Measurements from ENCODE around the gene CNOT10.
"Not testable (repeated sequence)": the region's sequence is repeated elsewhere in the genome, so short reads cannot be mapped to it uniquely, and the experiment has no call there.

Gene CNOT10

GRCh38 chr3:32669226-32669625 is 15.8 kb upstream of the CNOT10 start:
- in situ Hi-C loops (cut with MboI; ENCODE audit: low sequenced_read_pairs) = loop anchor here (10.0 kb wide), 1 partner anchor 494 kb away; no protein-coding TSS in a partner anchor
- H3K36me3 ChIP-seq (replicated peaks); H3K9me3 ChIP-seq; H3K27me3 ChIP-seq (ENCODE audit: low read depth); H3K4me3 ChIP-seq; DNase-seq (ENCODE audit: low spot score in 2 of 2); H3K4me1 ChIP-seq: not testable (repeated sequence)

- H3K27me3 ChIP-seq (ENCODE audit: low read depth); DNase-seq (ENCODE audit: low spot score in 2 of 2); in situ Hi-C loops (cut with MboI; ENCODE audit: low sequenced_read_pairs); H3K4me1 ChIP-seq; H3K36me3 ChIP-seq (replicated peaks); H3K9me3 ChIP-seq; H3K4me3 ChIP-seq: not testable (repeated sequence)
Observed at GRCh38 chr3:32673730-32674129, 11.3 kb upstream of the CNOT10 start.

- no peak overlapping the region for H3K4me3 ChIP-seq
- H3K4me1 ChIP-seq = no peaks in the 10 kb centered on the region
- H3K9me3 ChIP-seq = no peaks in the 10 kb centered on the region
- no peak for DNase-seq (ENCODE audit: low spot score in 2 of 2)
- H3K27me3 ChIP-seq (ENCODE audit: low read depth) = no peaks in the 10 kb centered on the region
- H3K36me3 ChIP-seq (replicated peaks) = no peaks in the 10 kb centered on the region
- in situ Hi-C loops (cut with MboI; ENCODE audit: low sequenced_read_pairs) = no loop called here
Observed at GRCh38 chr3:32675164-32675563, 9.8 kb upstream of the CNOT10 start.

- no peak for DNase-seq (ENCODE audit: low spot score in 2 of 2)
- H3K9me3 ChIP-seq = no peaks in the 10 kb centered on the region
- in situ Hi-C loops (cut with MboI; ENCODE audit: low sequenced_read_pairs) = no loop called here
- H3K36me3 ChIP-seq (replicated peaks) = no peaks in the 10 kb centered on the region
- H3K27me3 ChIP-seq (ENCODE audit: low read depth) = no peaks in the 10 kb centered on the region
- no peaks in the 10 kb centered on the region for H3K4me1 ChIP-seq
- no peak overlapping the region for H3K4me3 ChIP-seq
Observed at GRCh38 chr3:32675650-32676049, 9.3 kb upstream of the CNOT10 start.

GRCh38 chr3:32681811-32682210 is 3.2 kb upstream of the CNOT10 start:
- in situ Hi-C loops (cut with MboI; ENCODE audit: low sequenced_read_pairs) = no loop called here
- H3K36me3 ChIP-seq (replicated peaks) = peaks cover 3% of the 10 kb centered on the region; the same call in 1 of the 2 replicates
- peaks cover 14% of the 10 kb centered on the region for H3K4me1 ChIP-seq
- no peaks in the 10 kb centered on the region for H3K27me3 ChIP-seq (ENCODE audit: low read depth)
- H3K4me3 ChIP-seq = no peak overlapping the region
- DNase-seq (ENCODE audit: low spot score in 2 of 2) = no peak
- no peaks in the 10 kb centered on the region for H3K9me3 ChIP-seq

GRCh38 chr3:32684029-32684799 is 774 bp upstream of the CNOT10 start:
- no peak for DNase-seq (ENCODE audit: low spot score in 2 of 2)

GRCh38 chr3:32685543-32686185 is 676 bp downstream of the CNOT10 start:
- in situ Hi-C loops (cut with MboI; ENCODE audit: low sequenced_read_pairs) = no loop called here
- DNase-seq (ENCODE audit: low spot score in 2 of 2) = no peak
- peaks cover 7% of the 10 kb centered on the region; the same call in 1 of the 2 replicates for H3K36me3 ChIP-seq (replicated peaks)
- H3K4me3 ChIP-seq = peak overlapping the region; percentile 87
- no peaks in the 10 kb centered on the region for H3K27me3 ChIP-seq (ENCODE audit: low read depth)
- H3K9me3 ChIP-seq = no peaks in the 10 kb centered on the region
- H3K4me1 ChIP-seq = peaks cover 18% of the 10 kb centered on the region

More at GRCh38 chr3:32684029-32684799, 774 bp upstream of the CNOT10 start:
- Histone ChIP-seq H3K4me3 (peak overlapping the region; percentile 87), H3K9me3 (no peaks in the 10 kb centered on the region), H3K4me1 (peaks cover 18% of the 10 kb centered on the region), H3K36me3 (replicated peaks) (peaks cover 3% of the 10 kb centered on the region; the same call in 1 of the 2 replicates), H3K27me3 (ENCODE audit: low read depth) (no peaks in the 10 kb centered on the region)
- in situ Hi-C loops (cut with MboI; ENCODE audit: low sequenced_read_pairs) = no loop called here

GRCh38 chr3:32686713-32687112 is 1.7 kb downstream of the CNOT10 start:
- in situ Hi-C loops (cut with MboI; ENCODE audit: low sequenced_read_pairs) = no loop called here
- H3K36me3 ChIP-seq (replicated peaks) = peaks cover 7% of the 10 kb centered on the region; the same call in 1 of the 2 replicates
- no peaks in the 10 kb centered on the region for H3K9me3 ChIP-seq
- peaks cover 18% of the 10 kb centered on the region for H3K4me1 ChIP-seq
- DNase-seq (ENCODE audit: low spot score in 2 of 2) = no peak
- H3K4me3 ChIP-seq = peak overlapping the region; percentile 87
- H3K27me3 ChIP-seq (ENCODE audit: low read depth) = no peaks in the 10 kb centered on the region

- peaks cover 3% of the 10 kb centered on the region for H3K4me1 ChIP-seq
- H3K4me3 ChIP-seq = no peak overlapping the region
- peaks cover 4% of the 10 kb centered on the region; the same call in 1 of the 2 replicates for H3K36me3 ChIP-seq (replicated peaks)
- in situ Hi-C loops (cut with MboI; ENCODE audit: low sequenced_read_pairs) = no loop called here
- H3K9me3 ChIP-seq = no peaks in the 10 kb centered on the region
- DNase-seq (ENCODE audit: low spot score in 2 of 2) = no peak
- no peaks in the 10 kb centered on the region for H3K27me3 ChIP-seq (ENCODE audit: low read depth)
Observed at GRCh38 chr3:32691847-32692246, 6.9 kb downstream of the CNOT10 start.

GRCh38 chr3:32696523-32696922 is 11.5 kb downstream of the CNOT10 start:
- no peak for DNase-seq (ENCODE audit: low spot score in 2 of 2)
- Histone ChIP-seq H3K36me3 (replicated peaks) (no peaks in the 10 kb centered on the region; the same call in 1 of the 2 replicates), H3K4me3 (no peak overlapping the region), H3K4me1 (no peaks in the 10 kb centered on the region), H3K9me3 (no peaks in the 10 kb centered on the region), H3K27me3 (ENCODE audit: low read depth) (no peaks in the 10 kb centered on the region)
- in situ Hi-C loops (cut with MboI; ENCODE audit: low sequenced_read_pairs) = no loop called here

- no peaks in the 10 kb centered on the region for H3K27me3 ChIP-seq (ENCODE audit: low read depth)
- no peaks in the 10 kb centered on the region; the same call in 1 of the 2 replicates for H3K36me3 ChIP-seq (replicated peaks)
- in situ Hi-C loops (cut with MboI; ENCODE audit: low sequenced_read_pairs) = no loop called here
- H3K9me3 ChIP-seq = no peaks in the 10 kb centered on the region
- no peak for DNase-seq (ENCODE audit: low spot score in 2 of 2)
- H3K4me1 ChIP-seq = no peaks in the 10 kb centered on the region
- H3K4me3 ChIP-seq = no peak overlapping the region
Observed at GRCh38 chr3:32698506-32698905, 13.5 kb downstream of the CNOT10 start.

- H3K4me3 ChIP-seq = no peak overlapping the region
- no peaks in the 10 kb centered on the region for H3K4me1 ChIP-seq
- no peaks in the 10 kb centered on the region; the same call in 1 of the 2 replicates for H3K36me3 ChIP-seq (replicated peaks)
- in situ Hi-C loops (cut with MboI; ENCODE audit: low sequenced_read_pairs) = no loop called here
- DNase-seq (ENCODE audit: low spot score in 2 of 2) = no peak
- H3K27me3 ChIP-seq (ENCODE audit: low read depth) = no peaks in the 10 kb centered on the region
- H3K9me3 ChIP-seq = no peaks in the 10 kb centered on the region
Observed at GRCh38 chr3:32699429-32699828, 14.4 kb downstream of the CNOT10 start.

- H3K4me3 ChIP-seq = no peak overlapping the region
- DNase-seq (ENCODE audit: low spot score in 2 of 2) = no peak
Observed at GRCh38 chr3:32700244-32700643, 15.3 kb downstream of the CNOT10 start.

GRCh38 chr3:32703491-32703972 is 18.5 kb downstream of the CNOT10 start:
- DNase-seq (ENCODE audit: low spot score in 2 of 2) = no peak

More at GRCh38 chr3:32700244-32700643, 15.3 kb downstream of the CNOT10 start:
- H3K9me3 ChIP-seq = no peaks in the 10 kb centered on the region
- no peaks in the 10 kb centered on the region; the same call in 1 of the 2 replicates for H3K36me3 ChIP-seq (replicated peaks)
- in situ Hi-C loops (cut with MboI; ENCODE audit: low sequenced_read_pairs) = no loop called here
- no peaks in the 10 kb centered on the region; the same call in 1 of the 2 replicates for H3K4me1 ChIP-seq
- no peaks in the 10 kb centered on the region for H3K27me3 ChIP-seq (ENCODE audit: low read depth)

More at GRCh38 chr3:32703491-32703972, 18.5 kb downstream of the CNOT10 start:
- no peak overlapping the region for H3K4me3 ChIP-seq
- in situ Hi-C loops (cut with MboI; ENCODE audit: low sequenced_read_pairs) = no loop called here
- H3K27me3 ChIP-seq (ENCODE audit: low read depth) = no peaks in the 10 kb centered on the region
- no peaks in the 10 kb centered on the region for H3K9me3 ChIP-seq
- H3K4me1 ChIP-seq = peaks cover 9% of the 10 kb centered on the region
- H3K36me3 ChIP-seq (replicated peaks) = no peaks in the 10 kb centered on the region; the same call in 1 of the 2 replicates

All from HAP-1 (cell line).